Measurements from ENCODE around the gene PPIE. TPM values are rescaled to one million over a fixed set of nuclear protein-coding genes. Genes with fewer than 3 reads are reported as not detected.
"Not testable (repeated sequence)": the region's sequence is repeated elsewhere in the genome, so short reads cannot be mapped to it uniquely, and the experiment has no call there.

Gene PPIE
- total RNA-seq, 1 donor from 2014 or later: 45.5 TPM

- no peaks in the 10 kb centered on the region for H3K4me1 Mint-ChIP-seq
- no peak overlapping the region for H3K4me3 Mint-ChIP-seq
- H3K36me3 Mint-ChIP-seq: peaks cover 18% of the 10 kb centered on the region
- H3K9me3 Mint-ChIP-seq: no peaks in the 10 kb centered on the region
- H3K27ac Mint-ChIP-seq: no peak overlapping the region
- no peaks in the 10 kb centered on the region for H3K27me3 Mint-ChIP-seq (ENCODE audit: low read depth)
- TF ChIP-seq, protein P1, sequence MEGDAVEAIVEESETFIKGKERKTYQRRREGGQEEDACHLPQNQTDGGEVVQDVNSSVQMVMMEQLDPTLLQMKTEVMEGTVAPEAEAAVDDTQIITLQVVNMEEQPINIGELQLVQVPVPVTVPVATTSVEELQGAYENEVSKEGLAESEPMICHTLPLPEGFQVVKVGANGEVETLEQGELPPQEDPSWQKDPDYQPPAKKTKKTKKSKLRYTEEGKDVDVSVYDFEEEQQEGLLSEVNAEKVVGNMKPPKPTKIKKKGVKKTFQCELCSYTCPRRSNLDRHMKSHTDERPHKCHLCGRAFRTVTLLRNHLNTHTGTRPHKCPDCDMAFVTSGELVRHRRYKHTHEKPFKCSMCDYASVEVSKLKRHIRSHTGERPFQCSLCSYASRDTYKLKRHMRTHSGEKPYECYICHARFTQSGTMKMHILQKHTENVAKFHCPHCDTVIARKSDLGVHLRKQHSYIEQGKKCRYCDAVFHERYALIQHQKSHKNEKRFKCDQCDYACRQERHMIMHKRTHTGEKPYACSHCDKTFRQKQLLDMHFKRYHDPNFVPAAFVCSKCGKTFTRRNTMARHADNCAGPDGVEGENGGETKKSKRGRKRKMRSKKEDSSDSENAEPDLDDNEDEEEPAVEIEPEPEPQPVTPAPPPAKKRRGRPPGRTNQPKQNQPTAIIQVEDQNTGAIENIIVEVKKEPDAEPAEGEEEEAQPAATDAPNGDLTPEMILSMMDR (IDR thresholded peaks at IDR 0.05; ENCODE audit: unreplicated experiment): no peak
- DNase-seq (ENCODE audit: low spot score in 2 of 2, unreplicated experiment in 2 of 2): no peak
Measured at GRCh38 chr1:39759436-39759726, 20.7 kb downstream of the PPIE start.

GRCh38 chr1:39760074-39761008 is 21.7 kb downstream of the PPIE start:
- DNase-seq (ENCODE audit: low spot score in 2 of 2, unreplicated experiment in 2 of 2): no peak
- H3K27me3 Mint-ChIP-seq (ENCODE audit: low read depth): no peaks in the 10 kb centered on the region
- H3K4me1 Mint-ChIP-seq: no peaks in the 10 kb centered on the region
- TF ChIP-seq, protein P1 (IDR thresholded peaks at IDR 0.05; ENCODE audit: unreplicated experiment): no peak
- H3K4me3 Mint-ChIP-seq: no peak overlapping the region
- no peak overlapping the region for H3K27ac Mint-ChIP-seq
- no peaks in the 10 kb centered on the region for H3K9me3 Mint-ChIP-seq
- peaks cover 18% of the 10 kb centered on the region for H3K36me3 Mint-ChIP-seq

- Mint-ChIP-seq H3K27me3 (ENCODE audit: low read depth) (no peaks in the 10 kb centered on the region), H3K9me3 (no peaks in the 10 kb centered on the region), H3K36me3 (peaks cover 18% of the 10 kb centered on the region), H3K4me1 (no peaks in the 10 kb centered on the region), H3K4me3 (no peak overlapping the region), H3K27ac (no peak overlapping the region)
- DNase-seq (ENCODE audit: low spot score in 2 of 2, unreplicated experiment in 2 of 2): no peak
- TF ChIP-seq, protein P1 (IDR thresholded peaks at IDR 0.05; ENCODE audit: unreplicated experiment): no peak
Measured at GRCh38 chr1:39761016-39761415, 22.3 kb downstream of the PPIE start.

- DNase-seq (ENCODE audit: low spot score in 2 of 2, unreplicated experiment in 2 of 2): no peak
- peaks cover 14% of the 10 kb centered on the region for H3K36me3 Mint-ChIP-seq
- no peaks in the 10 kb centered on the region for H3K4me1 Mint-ChIP-seq
- no peak overlapping the region for H3K27ac Mint-ChIP-seq
- TF ChIP-seq, protein P1 (IDR thresholded peaks at IDR 0.05; ENCODE audit: unreplicated experiment): no peak
- no peaks in the 10 kb centered on the region for H3K9me3 Mint-ChIP-seq
- no peaks in the 10 kb centered on the region for H3K27me3 Mint-ChIP-seq (ENCODE audit: low read depth)
- no peak overlapping the region for H3K4me3 Mint-ChIP-seq
Measured at GRCh38 chr1:39761557-39762260, 23.0 kb downstream of the PPIE start.

GRCh38 chr1:39762550-39763540 is 24.2 kb downstream of the PPIE start:
- Mint-ChIP-seq H3K4me3 (no peak overlapping the region), H3K27me3 (ENCODE audit: low read depth) (no peaks in the 10 kb centered on the region), H3K36me3 (peaks cover 6% of the 10 kb centered on the region), H3K4me1 (no peaks in the 10 kb centered on the region), H3K27ac (no peak overlapping the region), H3K9me3 (no peaks in the 10 kb centered on the region)
- no peak for DNase-seq (ENCODE audit: low spot score in 2 of 2, unreplicated experiment in 2 of 2)
- TF ChIP-seq, protein P1 (IDR thresholded peaks at IDR 0.05; ENCODE audit: unreplicated experiment): no peak

GRCh38 chr1:39763619-39764374 is 25.1 kb downstream of the PPIE start:
- not testable (repeated sequence) for H3K27me3 Mint-ChIP-seq (ENCODE audit: low read depth); H3K27ac Mint-ChIP-seq; H3K4me1 Mint-ChIP-seq; H3K4me3 Mint-ChIP-seq; H3K36me3 Mint-ChIP-seq; H3K9me3 Mint-ChIP-seq; DNase-seq (ENCODE audit: low spot score in 2 of 2, unreplicated experiment in 2 of 2)

GRCh38 chr1:39764512-39764911 is 25.8 kb downstream of the PPIE start:
- not testable (repeated sequence) for H3K9me3 Mint-ChIP-seq; H3K27ac Mint-ChIP-seq; H3K4me3 Mint-ChIP-seq; H3K36me3 Mint-ChIP-seq; H3K27me3 Mint-ChIP-seq (ENCODE audit: low read depth); H3K4me1 Mint-ChIP-seq; DNase-seq (ENCODE audit: low spot score in 2 of 2, unreplicated experiment in 2 of 2)
